T-helper 2 cell treated with Interferon-gamma antibody and Interleukin-4, amounts not matched to agents 100 ng/mL and 5 ng/mL, for 36 hours (primary cell): Measurements from ENCODE around the gene GLRA3. TPM values are rescaled to one million over a fixed set of nuclear protein-coding genes. Genes with fewer than 3 reads are reported as not detected.

Source experiments
- intact Hi-C: fragments of 100-400 bp; cut with micrococcal nuclease; formaldehyde crosslinking; loops from one replicate; pipeline ENCODE4 v1.15.1; 2023
- total RNA-seq: library from RNA; stranded (reverse); gene quantifications from 2 replicates; pipeline ENCODE4 v1.2.3, GENCODE V29; 2022

GLRA3 gene
- total RNA-seq, 1 donor from 2014 or later: not detected

GRCh38 chr4:174663216-174663615 lies 165.8 kb downstream of the GLRA3 start:
- intact Hi-C loops: no loop called here

GRCh38 chr4:174658246-174658645 lies 170.8 kb downstream of the GLRA3 start:
- intact Hi-C loops: no loop called here

GRCh38 chr4:174657472-174657871 lies 171.6 kb downstream of the GLRA3 start:
- intact Hi-C loops: no loop called here

- intact Hi-C loops: no loop called here
Measured at GRCh38 chr4:174654634-174655033, 174.4 kb downstream of the GLRA3 start.

GRCh38 chr4:174650711-174651355 lies 178.2 kb downstream of the GLRA3 start:
- intact Hi-C loops: no loop called here

GRCh38 chr4:174648812-174649211 lies 180.2 kb downstream of the GLRA3 start:
- intact Hi-C loops: no loop called here

- intact Hi-C loops: no loop called here
Measured at GRCh38 chr4:174646326-174646725, 182.7 kb downstream of the GLRA3 start.

- intact Hi-C loops: no loop called here
Measured at GRCh38 chr4:174640146-174640545, 188.9 kb downstream of the GLRA3 start.

- intact Hi-C loops: no loop called here
Measured at GRCh38 chr4:174635732-174636131, 193.3 kb downstream of the GLRA3 start.

- intact Hi-C loops: loop anchor here (2.0 to 5.0 kb wide), 2 partner anchors 41 to 111 kb away; partner anchors contain the start of gene HPGD
Measured at GRCh38 chr4:174633399-174633798, 195.6 kb downstream of the GLRA3 start.

GRCh38 chr4:174631901-174632758 lies 196.9 kb downstream of the GLRA3 start:
- intact Hi-C loops: loop anchor here (1.0 to 5.0 kb wide), 5 partner anchors 40 to 410 kb away; partner anchors contain the start of gene HPGD

GRCh38 chr4:174629907-174630450 lies 199.1 kb downstream of the GLRA3 start:
- intact Hi-C loops: loop anchor here (5.0 kb wide), 1 partner anchor 38 kb away; no protein-coding TSS in a partner anchor

GRCh38 chr4:174629265-174629664 lies 199.8 kb downstream of the GLRA3 start:
- intact Hi-C loops: no loop called here

GRCh38 chr4:174628191-174628590 lies 200.9 kb downstream of the GLRA3 start:
- intact Hi-C loops: no loop called here

- intact Hi-C loops: no loop called here
Measured at GRCh38 chr4:174627473-174627872, 201.6 kb downstream of the GLRA3 start.

- intact Hi-C loops: no loop called here
Measured at GRCh38 chr4:174626342-174627008, 202.6 kb downstream of the GLRA3 start.

GRCh38 chr4:174616661-174617060 lies 212.4 kb downstream of the GLRA3 start:
- intact Hi-C loops: no loop called here

- intact Hi-C loops: no loop called here
Measured at GRCh38 chr4:174613979-174614378, 215.1 kb downstream of the GLRA3 start.

GRCh38 chr4:174611792-174612191 lies 217.3 kb downstream of the GLRA3 start:
- intact Hi-C loops: no loop called here

GRCh38 chr4:174607792-174608191 lies 221.3 kb downstream of the GLRA3 start:
- intact Hi-C loops: no loop called here

- intact Hi-C loops: no loop called here
Measured at GRCh38 chr4:174604198-174604597, 224.8 kb downstream of the GLRA3 start.

- intact Hi-C loops: no loop called here
Measured at GRCh38 chr4:174600391-174600790, 228.7 kb downstream of the GLRA3 start.
